Vagina (tissue), 2 donors: Measurements from ENCODE around the gene VSIR. TPM values are rescaled to one million over a fixed set of nuclear protein-coding genes. Genes with fewer than 3 reads are reported as not detected.

ENCODE experiments used
- DNase-seq, 2 donors: peaks; one replicate each; pipeline ENCODE4 v3.0.0-alpha.2; 2017; ENCODE audit errors: extremely low spot score in 2 of 2
- H3K27ac ChIP-seq: fragments of 200-600 bp; sonication (generic); one replicate; pipeline ENCODE4 v1.5.1; 2019
- H3K27me3 ChIP-seq: fragments of 200-600 bp; sonication (generic); one replicate; pipeline ENCODE4 v1.5.1; 2019
- H3K36me3 ChIP-seq, 2 donors: fragments of 200-600 bp; sonication (generic); one replicate each; pipeline ENCODE4 v1.5.1; 2017 to 2019
- H3K4me1 ChIP-seq: fragments of 200-600 bp; sonication (generic); one replicate; pipeline ENCODE4 v1.5.1; 2019
- H3K4me3 ChIP-seq, 2 donors: fragments of 200-600 bp; sonication (generic); 1 replicate in 1 of 2; 2 replicates in 1 of 2; pipeline ENCODE4 v1.5.1; 2016 to 2019
- H3K9me3 ChIP-seq: fragments of 200-600 bp; sonication (generic); one replicate; pipeline ENCODE4 v1.5.1; 2019
- POLR2A ChIP-seq, 2 donors: fragments of 450-650 bp; IDR thresholded peaks; one replicate each; pipeline ENCODE4 v1.6.1; 2017; ENCODE audit warnings: antibody characterized with exemption in 2 of 2, mild to moderate bottlenecking in 2 of 2, moderate library complexity in 2 of 2
- POLR2AphosphoS5 ChIP-seq, 2 donors: sonication (generic); formaldehyde crosslinking; IDR thresholded peaks; one replicate each; pipeline ENCODE4 v1.9.0; 2017; ENCODE audit warnings: antibody characterized with exemption in 2 of 2, mild to moderate bottlenecking in 2 of 2, low read depth in 1 of 2; ENCODE audit not compliant: insufficient read depth in 1 of 2
- intact Hi-C: fragments of 100-400 bp; cut with DNase I; formaldehyde crosslinking; loops from one replicate; pipeline ENCODE4 v1.15.1; 2023
- total RNA-seq: library from RNA; depleted of rRNA; stranded (reverse); fragments of >200 nt; gene quantifications from one replicate; pipeline ENCODE4 v1.2.3, GENCODE V29; 2016
- TF ChIP-seq, protein P1 (sequence below), 3 experiments: fragments of 450-650 bp in 2 of 3; fragments of 200-600 bp in 1 of 3; sonication (generic) in 1 of 3; IDR thresholded peaks; one replicate each; pipeline ENCODE4 v1.5.1; 2017 to 2019; ENCODE audit warnings: antibody characterized with exemption in 3 of 3, mild to moderate bottlenecking in 2 of 3, moderate library complexity in 2 of 3

The VSIR gene
- total RNA-seq, 1 donor from 2014 or later: 96.5 TPM

DNA sequence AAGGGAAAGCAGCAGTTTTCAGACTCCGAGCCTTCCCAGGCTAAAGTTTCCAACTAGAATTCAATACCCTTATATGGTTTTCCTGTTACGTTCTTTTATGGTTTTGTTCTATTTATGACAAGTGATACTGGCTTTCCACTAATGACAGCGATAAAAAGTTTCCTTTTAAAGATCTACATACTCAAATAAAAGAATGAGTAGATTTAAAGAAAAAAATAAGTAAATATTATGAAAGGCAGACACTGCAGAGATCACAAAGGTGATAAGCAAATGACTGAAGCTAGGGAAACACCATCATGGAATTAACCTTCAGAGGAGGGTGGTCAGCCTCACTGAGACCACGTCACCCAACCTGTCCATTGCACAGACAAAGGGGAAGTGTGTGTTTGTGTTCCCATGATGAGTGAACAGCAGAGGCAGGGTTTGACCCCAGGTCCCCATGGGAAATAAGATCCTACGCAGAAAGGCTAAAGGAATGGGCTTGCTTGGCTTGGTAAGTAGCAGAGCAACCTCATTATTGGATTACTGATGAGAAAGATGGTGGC is 4.0 kb downstream of the VSIR start:
- H3K4me3 ChIP-seq: peak overlapping the region; percentile 21 to 22
- H3K27ac ChIP-seq: peak overlapping the region; percentile 99
- no peaks in the 10 kb centered on the region for H3K9me3 ChIP-seq
- H3K36me3 ChIP-seq: no peaks in the 10 kb centered on the region
- peaks cover 95% of the 10 kb centered on the region for H3K4me1 ChIP-seq
- intact Hi-C loops: no loop called here
- TF ChIP-seq, protein P1, sequence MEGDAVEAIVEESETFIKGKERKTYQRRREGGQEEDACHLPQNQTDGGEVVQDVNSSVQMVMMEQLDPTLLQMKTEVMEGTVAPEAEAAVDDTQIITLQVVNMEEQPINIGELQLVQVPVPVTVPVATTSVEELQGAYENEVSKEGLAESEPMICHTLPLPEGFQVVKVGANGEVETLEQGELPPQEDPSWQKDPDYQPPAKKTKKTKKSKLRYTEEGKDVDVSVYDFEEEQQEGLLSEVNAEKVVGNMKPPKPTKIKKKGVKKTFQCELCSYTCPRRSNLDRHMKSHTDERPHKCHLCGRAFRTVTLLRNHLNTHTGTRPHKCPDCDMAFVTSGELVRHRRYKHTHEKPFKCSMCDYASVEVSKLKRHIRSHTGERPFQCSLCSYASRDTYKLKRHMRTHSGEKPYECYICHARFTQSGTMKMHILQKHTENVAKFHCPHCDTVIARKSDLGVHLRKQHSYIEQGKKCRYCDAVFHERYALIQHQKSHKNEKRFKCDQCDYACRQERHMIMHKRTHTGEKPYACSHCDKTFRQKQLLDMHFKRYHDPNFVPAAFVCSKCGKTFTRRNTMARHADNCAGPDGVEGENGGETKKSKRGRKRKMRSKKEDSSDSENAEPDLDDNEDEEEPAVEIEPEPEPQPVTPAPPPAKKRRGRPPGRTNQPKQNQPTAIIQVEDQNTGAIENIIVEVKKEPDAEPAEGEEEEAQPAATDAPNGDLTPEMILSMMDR (IDR thresholded peaks at IDR 0.05): no peak
- TF ChIP-seq POLR2AphosphoS5 (IDR thresholded peaks at IDR 0.05; ENCODE audit: insufficient read depth in 1 of 2, low read depth in 1 of 2) (no peak), POLR2A (IDR thresholded peaks at IDR 0.05) (no peak)
- H3K27me3 ChIP-seq: no peaks in the 10 kb centered on the region
- DNase-seq: no peak

DNA sequence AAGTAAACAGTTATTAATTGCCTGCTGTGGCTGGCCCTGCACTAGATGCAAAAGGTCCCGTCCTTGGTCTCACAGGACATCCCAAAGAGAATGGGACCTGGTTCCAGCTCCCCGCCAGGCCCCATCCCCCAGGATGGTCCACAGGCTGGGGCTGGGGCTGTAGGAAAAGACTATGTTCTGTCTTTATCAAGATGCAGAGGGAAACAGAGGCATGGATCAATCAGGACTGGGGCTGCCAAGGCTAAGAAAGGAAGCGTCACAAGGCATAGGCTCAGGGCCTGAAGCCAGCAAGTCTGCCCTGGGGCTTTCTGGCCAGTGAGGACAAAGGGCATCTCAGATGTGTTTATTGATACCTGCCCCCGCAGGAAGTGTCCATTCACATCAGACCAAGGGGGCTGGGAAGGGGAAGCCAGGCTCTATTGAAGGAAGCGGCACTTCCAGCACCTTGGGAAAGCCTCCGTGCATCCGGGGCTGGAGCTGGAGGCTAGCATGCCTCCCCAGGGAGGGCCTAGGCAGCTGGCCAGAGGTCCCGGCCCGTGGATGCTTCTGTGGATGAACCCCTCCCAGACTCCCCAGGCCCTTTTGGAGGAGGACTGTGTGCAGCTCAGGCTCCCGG is 5.8 kb downstream of the VSIR start:
- H3K27ac ChIP-seq: peak overlapping the region; percentile 99
- H3K4me3 ChIP-seq: peak overlapping the region in 1 of 2 donors; percentile 9
- TF ChIP-seq, protein P1 (IDR thresholded peaks at IDR 0.05): no peak
- TF ChIP-seq POLR2AphosphoS5 (IDR thresholded peaks at IDR 0.05; ENCODE audit: insufficient read depth in 1 of 2, low read depth in 1 of 2): peak in 1 of 2 donors; percentile 35
- H3K36me3 ChIP-seq: no peaks in the 10 kb centered on the region
- no peaks in the 10 kb centered on the region for H3K27me3 ChIP-seq
- intact Hi-C loops: no loop called here
- DNase-seq: no peak
- H3K9me3 ChIP-seq: no peaks in the 10 kb centered on the region
- H3K4me1 ChIP-seq: peaks cover 99% of the 10 kb centered on the region

DNA sequence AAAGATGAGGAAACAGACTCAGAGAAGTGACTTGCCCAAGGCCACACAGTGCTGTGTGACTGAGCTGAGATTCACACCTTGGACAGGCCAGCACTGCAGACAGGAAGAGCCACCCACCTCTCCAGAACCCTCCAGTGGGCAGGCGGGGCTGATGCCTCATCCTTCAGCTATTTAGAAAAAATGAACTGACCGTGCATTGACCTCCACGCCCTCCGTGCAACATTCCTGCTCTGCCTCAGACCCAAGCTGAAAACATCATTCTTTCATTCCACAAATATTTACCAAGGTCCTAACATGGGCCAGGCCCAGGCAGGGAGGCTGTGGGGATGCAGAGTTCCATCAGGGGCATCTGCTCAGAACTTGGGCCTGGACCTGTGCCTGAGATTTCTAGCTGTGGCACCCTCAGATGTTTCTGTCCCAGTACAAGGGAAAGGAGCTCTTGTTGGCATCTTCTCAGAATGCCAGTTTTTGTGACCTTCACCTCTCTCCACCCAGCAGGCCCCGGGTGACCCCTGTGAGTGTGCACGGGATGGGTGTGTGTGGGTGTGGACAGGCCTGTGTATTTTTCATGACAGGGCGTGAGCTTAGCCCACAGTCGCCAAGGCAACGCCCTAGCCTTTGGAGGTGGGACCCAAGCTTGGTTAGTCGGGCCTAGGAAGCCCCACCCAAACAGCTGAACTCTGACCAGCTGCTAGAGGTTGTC is 6.5 kb downstream of the VSIR start:
- peaks cover 100% of the 10 kb centered on the region for H3K4me1 ChIP-seq
- no peak overlapping the region for H3K4me3 ChIP-seq
- TF ChIP-seq, protein P1 (IDR thresholded peaks at IDR 0.05): no peak
- TF ChIP-seq POLR2AphosphoS5 (IDR thresholded peaks at IDR 0.05; ENCODE audit: insufficient read depth in 1 of 2, low read depth in 1 of 2): peak in 1 of 2 donors; percentile 43
- intact Hi-C loops: no loop called here
- no peaks in the 10 kb centered on the region for H3K36me3 ChIP-seq
- no peak for DNase-seq
- no peaks in the 10 kb centered on the region for H3K27me3 ChIP-seq
- H3K9me3 ChIP-seq: no peaks in the 10 kb centered on the region
- peak overlapping the region; percentile 99 for H3K27ac ChIP-seq

DNA sequence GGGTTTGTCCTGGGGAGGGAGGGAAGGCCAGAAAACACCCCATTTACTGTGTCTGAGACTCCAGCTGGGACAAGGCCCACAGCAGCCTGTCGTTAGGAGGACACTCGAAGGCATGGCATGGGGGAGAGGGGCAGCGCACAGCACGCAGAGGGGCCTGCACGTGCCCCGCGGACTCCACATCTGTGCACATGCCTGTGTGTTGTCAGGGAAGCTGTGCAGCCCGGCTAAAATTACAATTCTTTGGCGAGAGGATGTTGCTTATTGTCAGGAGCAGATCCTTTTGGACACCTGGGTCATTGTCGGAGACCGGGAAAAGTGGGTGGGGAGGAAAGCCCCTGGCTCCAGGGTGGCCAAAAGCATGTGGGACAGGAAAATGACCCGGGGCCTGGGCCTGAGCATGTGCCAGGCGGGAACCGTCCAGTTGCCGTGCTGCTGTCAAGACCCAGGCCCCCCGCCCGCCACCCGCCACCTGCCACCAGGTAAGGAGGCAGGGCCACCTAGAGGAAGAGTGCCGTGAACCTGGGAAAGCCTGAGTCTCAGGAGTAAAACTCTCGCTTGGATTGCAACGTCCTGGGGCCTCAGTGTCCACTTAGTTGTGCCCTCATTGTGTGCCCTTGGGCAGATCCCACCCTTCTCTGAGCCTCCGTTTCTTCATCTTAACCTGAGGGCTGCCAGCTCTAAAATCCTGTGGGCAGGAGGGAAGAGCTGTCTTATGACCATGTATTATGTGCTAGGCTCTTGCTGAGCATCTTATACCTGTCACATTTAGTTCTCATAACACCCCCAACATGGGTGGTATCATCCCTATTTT is 7.2 kb downstream of the VSIR start:
- intact Hi-C loops: no loop called here
- H3K36me3 ChIP-seq: peaks cover 0 to 7% of the 10 kb centered on the region in 2 donors
- DNase-seq: no peak
- TF ChIP-seq POLR2AphosphoS5 (IDR thresholded peaks at IDR 0.05; ENCODE audit: insufficient read depth in 1 of 2, low read depth in 1 of 2) (no peak), POLR2A (IDR thresholded peaks at IDR 0.05) (no peak)
- TF ChIP-seq, protein P1 (IDR thresholded peaks at IDR 0.05): no peak
- H3K27me3 ChIP-seq: no peaks in the 10 kb centered on the region
- H3K4me1 ChIP-seq: peaks cover 100% of the 10 kb centered on the region
- H3K4me3 ChIP-seq: peak overlapping the region in 1 of 2 donors; percentile 2
- peak overlapping the region; percentile 99 for H3K27ac ChIP-seq
- no peaks in the 10 kb centered on the region for H3K9me3 ChIP-seq
